ENCODE measurements around the gene ITCH.
"Not testable (repeated sequence)": the region's sequence is repeated elsewhere in the genome, so short reads cannot be mapped to it uniquely, and the experiment has no call there.

Gene ITCH

DNA sequence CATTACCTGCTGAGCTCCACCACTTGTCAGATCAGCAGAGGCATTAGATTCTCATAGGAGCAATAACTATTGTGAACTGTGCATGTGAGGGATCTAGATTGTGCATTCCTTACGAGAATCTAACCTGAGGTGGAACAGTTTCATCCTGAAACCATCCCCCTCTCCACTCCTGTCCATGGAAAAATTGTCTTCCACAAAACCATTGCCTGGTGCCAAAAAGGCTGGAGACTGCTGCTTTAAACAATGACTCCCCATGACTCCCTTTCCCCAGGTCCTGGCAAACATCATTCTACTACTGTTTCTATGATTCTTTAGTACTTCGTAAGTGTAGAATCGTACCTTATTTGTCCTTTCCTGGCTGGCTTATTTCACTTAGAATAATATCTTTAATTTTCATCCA is 143.4 kb downstream of the ITCH start:
- DNase-seq (ENCODE audit: extremely low read depth, low read depth): no peak
- H3K4me3 ChIP-seq (replicated peaks; ENCODE audit: low read depth, low read length): no peak overlapping the region
- TF ChIP-seq, protein P1, sequence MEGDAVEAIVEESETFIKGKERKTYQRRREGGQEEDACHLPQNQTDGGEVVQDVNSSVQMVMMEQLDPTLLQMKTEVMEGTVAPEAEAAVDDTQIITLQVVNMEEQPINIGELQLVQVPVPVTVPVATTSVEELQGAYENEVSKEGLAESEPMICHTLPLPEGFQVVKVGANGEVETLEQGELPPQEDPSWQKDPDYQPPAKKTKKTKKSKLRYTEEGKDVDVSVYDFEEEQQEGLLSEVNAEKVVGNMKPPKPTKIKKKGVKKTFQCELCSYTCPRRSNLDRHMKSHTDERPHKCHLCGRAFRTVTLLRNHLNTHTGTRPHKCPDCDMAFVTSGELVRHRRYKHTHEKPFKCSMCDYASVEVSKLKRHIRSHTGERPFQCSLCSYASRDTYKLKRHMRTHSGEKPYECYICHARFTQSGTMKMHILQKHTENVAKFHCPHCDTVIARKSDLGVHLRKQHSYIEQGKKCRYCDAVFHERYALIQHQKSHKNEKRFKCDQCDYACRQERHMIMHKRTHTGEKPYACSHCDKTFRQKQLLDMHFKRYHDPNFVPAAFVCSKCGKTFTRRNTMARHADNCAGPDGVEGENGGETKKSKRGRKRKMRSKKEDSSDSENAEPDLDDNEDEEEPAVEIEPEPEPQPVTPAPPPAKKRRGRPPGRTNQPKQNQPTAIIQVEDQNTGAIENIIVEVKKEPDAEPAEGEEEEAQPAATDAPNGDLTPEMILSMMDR (IDR thresholded peaks at IDR 0.05; ENCODE audit: low read depth, low read length, missing control alignments): no peak

DNA sequence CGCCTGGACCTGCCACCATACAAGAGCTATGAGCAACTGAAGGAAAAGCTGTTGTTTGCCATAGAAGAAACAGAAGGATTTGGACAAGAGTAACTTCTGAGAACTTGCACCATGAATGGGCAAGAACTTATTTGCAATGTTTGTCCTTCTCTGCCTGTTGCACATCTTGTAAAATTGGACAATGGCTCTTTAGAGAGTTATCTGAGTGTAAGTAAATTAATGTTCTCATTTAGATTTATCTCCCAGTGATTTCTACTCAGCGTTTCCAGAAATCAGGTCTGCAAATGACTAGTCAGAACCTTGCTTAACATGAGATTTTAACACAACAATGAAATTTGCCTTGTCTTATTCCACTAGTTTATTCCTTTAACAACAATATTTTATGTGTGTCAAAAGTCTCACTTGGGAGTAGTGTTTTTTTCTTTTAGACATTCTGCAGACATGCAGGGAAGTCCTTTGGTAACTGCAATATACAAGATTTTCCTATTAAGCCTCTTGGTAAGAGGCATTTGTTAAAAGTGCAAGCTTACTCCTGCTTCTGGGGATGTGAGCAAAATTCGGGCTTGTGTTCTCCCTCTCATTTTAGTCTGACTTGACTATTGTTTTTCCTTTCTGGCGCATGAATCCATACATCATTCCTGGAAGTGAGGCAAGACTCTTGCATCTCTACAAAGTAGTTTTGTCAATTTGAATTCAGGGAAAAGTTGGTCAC is 144.8 kb downstream of the ITCH start:
- no peak overlapping the region for H3K4me3 ChIP-seq (replicated peaks; ENCODE audit: low read depth, low read length)
- DNase-seq (ENCODE audit: extremely low read depth, low read depth): no peak
- TF ChIP-seq, protein P1 (IDR thresholded peaks at IDR 0.05; ENCODE audit: low read depth, low read length, missing control alignments): no peak

DNA sequence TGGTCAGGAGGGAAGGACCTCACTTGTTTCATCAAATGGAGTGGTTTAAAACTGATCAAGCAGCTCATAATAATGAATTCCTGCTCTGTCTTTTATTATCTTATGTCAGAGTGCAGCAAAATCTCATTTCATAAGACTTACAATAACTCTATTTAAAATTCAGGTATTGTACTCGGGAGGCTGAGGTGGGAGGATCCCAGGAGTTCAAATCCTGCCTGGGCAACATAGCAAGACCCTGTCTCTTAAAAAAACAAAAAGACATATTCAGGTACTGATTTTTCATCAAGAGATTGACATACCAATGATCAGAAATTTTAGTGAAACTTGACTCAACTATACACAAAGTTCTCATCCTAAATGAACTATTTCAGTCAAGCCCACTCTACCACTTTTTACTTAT is 147.5 kb downstream of the ITCH start:
- H3K4me3 ChIP-seq (replicated peaks; ENCODE audit: low read depth, low read length): no peak overlapping the region
- no peak for DNase-seq (ENCODE audit: extremely low read depth, low read depth)
- TF ChIP-seq, protein P1 (IDR thresholded peaks at IDR 0.05; ENCODE audit: low read depth, low read length, missing control alignments): no peak

DNA sequence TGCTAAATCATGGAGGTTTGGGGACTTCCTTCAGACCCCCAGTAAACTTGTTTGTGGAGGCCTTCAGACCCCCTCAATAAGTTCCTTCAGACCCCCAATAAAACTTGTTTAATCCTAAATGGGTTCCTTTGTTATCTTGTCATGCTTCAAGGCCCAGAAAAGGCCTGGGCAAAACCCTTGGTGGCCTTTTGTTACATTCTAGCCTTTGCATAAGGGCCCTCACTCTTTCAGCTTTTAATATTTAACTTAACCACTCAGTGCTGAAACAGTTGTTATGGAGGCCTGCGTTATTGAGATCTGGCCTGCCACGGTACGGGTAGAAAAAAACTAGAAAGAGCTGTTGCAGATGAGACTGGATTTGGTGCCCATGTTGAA is 148.8 kb downstream of the ITCH start:
- TF ChIP-seq, protein P1 (IDR thresholded peaks at IDR 0.05; ENCODE audit: low read depth, low read length, missing control alignments): no peak
- H3K4me3 ChIP-seq (replicated peaks; ENCODE audit: low read depth, low read length): no peak overlapping the region
- no peak for DNase-seq (ENCODE audit: extremely low read depth, low read depth)

DNA sequence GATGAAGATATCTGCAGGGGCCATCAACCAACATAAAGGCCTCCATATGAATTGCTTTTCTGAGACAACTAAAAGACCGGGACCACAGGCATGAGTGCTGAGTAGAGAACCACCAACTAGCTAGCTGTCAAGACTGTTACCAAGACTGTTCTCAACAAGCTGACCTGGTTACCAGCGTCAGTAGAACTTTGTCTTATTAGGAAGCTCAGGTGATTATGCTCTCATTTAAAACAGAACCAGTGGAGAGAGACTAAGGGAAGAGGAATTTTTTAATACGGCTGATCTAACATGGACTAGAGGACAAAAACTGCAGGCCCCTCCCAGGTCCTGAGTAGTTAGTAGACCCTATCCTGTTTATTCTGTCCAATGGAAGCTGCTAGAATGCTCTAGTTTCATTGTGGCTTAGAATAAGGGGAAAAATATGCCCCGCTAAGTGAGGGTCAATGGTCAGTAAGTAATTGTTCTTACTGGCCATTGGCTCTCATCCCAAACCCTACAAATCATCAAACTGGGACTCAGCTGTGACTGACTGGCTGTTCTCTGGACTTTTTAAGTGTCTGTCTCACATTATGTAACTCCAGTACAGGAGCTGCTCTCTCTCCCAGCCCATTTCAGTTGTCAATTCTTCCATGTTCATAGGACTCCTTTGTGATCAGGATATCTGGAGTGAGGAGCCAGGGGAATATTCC is 149.3 kb downstream of the ITCH start:
- no peak for DNase-seq (ENCODE audit: extremely low read depth, low read depth)
- TF ChIP-seq, protein P1 (IDR thresholded peaks at IDR 0.05; ENCODE audit: low read depth, low read length, missing control alignments): no peak

DNA sequence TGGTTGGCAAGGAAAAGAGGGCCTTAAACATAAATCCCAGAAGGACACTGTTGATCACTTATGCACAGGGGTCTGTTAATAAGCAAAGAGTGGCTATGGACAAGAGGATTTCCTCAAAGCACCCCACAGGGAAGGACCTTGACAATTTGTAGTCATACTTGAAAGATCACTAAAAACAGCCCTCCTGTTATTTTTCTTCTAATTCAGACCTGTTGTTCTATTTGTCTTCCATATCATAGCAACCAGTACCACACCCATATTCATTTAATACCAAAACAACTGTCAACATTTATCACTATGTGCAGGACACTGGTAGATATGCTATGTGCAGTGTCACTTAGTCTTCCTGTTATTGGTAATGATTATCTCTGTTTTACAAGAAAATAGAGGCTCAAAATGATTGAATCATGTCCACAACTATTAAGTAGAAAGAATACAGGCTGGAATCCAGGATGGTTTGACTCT is 149.9 kb downstream of the ITCH start:
- TF ChIP-seq, protein P1 (IDR thresholded peaks at IDR 0.05; ENCODE audit: low read depth, low read length, missing control alignments): no peak
- DNase-seq (ENCODE audit: extremely low read depth, low read depth): no peak
- no peak overlapping the region for H3K4me3 ChIP-seq (replicated peaks; ENCODE audit: low read depth, low read length)

More for the DNA sequence above, 149.3 kb downstream of the ITCH start:
- no peak overlapping the region for H3K4me3 ChIP-seq (replicated peaks; ENCODE audit: low read depth, low read length)

DNA sequence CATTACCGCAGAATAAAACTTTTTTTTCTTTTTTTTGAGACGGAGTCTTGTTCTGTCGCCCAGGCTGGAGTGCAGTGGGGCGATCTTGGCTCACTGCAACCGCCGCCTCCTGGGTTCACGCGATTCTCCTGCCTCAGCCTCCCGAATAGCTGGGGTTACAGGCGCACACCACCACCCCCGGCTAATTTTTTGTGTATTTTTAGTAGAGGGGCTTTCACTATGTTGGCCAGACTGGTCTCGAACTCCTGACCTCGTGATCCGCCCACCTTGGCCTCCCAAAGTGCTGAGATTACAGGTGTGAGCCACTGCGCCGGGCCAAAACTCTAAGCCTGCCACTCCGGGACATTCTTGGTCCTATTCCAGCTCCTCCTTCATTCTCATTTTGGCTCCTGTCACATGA is 151.0 kb downstream of the ITCH start:
- H3K4me3 ChIP-seq (replicated peaks; ENCODE audit: low read depth, low read length); DNase-seq (ENCODE audit: extremely low read depth, low read depth): not testable (repeated sequence)

Data from HFF-Myc (cell line).